GM10248 (cell line): ENCODE data around the gene TMEM11.

ENCODE experiments used
- CTCF ChIA-PET: fragments of 300-600 bp; sonication (Branson Sonifier 250); formaldehyde crosslinking; extraction: SDS; loops from one replicate; lab custom pipeline; 2021; ENCODE audit warnings: antibody characterized with exemption; lab: Yijun Ruan, JAX
- POLR2A ChIA-PET: fragments of 350-650 bp; sonication (Branson Sonifier 250); formaldehyde crosslinking; extraction: SDS; loops from one replicate; lab custom pipeline; 2020; ENCODE audit warnings: antibody characterized with exemption; lab: Yijun Ruan, JAX
- DNase-seq: peaks from one replicate; pipeline ENCODE4 v3.0.0; 2012; ENCODE audit errors: extremely low spot score
- TF ChIP-seq, protein P1 (sequence below): IDR thresholded peaks from 2 replicates; pipeline ENCODE4 v1.5.1; 2012; ENCODE audit warnings: mild to moderate bottlenecking, low read depth; ENCODE audit errors: extremely low read depth, missing control alignments, control extremely low read depth

Gene TMEM11

DNA sequence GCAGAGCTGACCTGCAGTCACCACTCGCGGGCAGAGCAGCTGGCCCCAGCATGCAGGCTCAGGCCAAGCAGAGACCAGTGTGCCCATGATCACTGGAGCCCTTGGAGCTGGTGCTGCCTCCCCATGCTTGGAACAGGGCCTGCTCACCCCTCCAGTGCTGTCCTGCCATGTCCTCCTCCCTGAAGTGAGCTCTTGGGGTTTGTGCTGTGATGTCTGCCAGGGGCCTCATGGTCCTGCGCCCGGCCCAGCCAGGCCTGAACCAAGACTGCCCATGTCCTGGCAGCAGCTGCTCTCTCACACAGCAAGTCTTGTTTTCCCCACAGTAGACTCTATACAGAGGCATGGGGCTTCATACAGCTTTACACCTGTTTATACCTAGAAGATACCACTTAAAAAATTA, 24.6 kb downstream of the TMEM11 start:
- no peak for DNase-seq
- ChIA-PET POLR2A (no interaction called here), CTCF (interaction anchor here (1.5 kb wide), 1 partner anchor 11 kb away, joined by 5 read pairs; no protein-coding TSS in a partner anchor)

GRCh38 chr17:21186399-21187187, 27.4 kb downstream of the TMEM11 start:
- no peak for DNase-seq
- ChIA-PET POLR2A (interaction anchor here (0.6 kb wide), 1 partner anchor 47 kb away, joined by 8 read pairs; no protein-coding TSS in a partner anchor), CTCF (interaction anchor here (0.9 to 2.3 kb wide), 2 partner anchors 9 to 13 kb away, joined by 3 to 7 read pairs; no protein-coding TSS in a partner anchor)
- TF ChIP-seq, protein P1, sequence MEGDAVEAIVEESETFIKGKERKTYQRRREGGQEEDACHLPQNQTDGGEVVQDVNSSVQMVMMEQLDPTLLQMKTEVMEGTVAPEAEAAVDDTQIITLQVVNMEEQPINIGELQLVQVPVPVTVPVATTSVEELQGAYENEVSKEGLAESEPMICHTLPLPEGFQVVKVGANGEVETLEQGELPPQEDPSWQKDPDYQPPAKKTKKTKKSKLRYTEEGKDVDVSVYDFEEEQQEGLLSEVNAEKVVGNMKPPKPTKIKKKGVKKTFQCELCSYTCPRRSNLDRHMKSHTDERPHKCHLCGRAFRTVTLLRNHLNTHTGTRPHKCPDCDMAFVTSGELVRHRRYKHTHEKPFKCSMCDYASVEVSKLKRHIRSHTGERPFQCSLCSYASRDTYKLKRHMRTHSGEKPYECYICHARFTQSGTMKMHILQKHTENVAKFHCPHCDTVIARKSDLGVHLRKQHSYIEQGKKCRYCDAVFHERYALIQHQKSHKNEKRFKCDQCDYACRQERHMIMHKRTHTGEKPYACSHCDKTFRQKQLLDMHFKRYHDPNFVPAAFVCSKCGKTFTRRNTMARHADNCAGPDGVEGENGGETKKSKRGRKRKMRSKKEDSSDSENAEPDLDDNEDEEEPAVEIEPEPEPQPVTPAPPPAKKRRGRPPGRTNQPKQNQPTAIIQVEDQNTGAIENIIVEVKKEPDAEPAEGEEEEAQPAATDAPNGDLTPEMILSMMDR = no peak

More for the DNA sequence above, 24.6 kb downstream of the TMEM11 start:
- TF ChIP-seq, protein P1 = no peak

GRCh38 chr17:21185061-21185460, 28.9 kb downstream of the TMEM11 start:
- POLR2A ChIA-PET = no interaction called here
- TF ChIP-seq, protein P1 = no peak
- DNase-seq = no peak
- CTCF ChIA-PET = interaction anchor here (1.6 kb wide), 1 partner anchor 16 kb away, joined by 3 read pairs; no protein-coding TSS in a partner anchor

DNA sequence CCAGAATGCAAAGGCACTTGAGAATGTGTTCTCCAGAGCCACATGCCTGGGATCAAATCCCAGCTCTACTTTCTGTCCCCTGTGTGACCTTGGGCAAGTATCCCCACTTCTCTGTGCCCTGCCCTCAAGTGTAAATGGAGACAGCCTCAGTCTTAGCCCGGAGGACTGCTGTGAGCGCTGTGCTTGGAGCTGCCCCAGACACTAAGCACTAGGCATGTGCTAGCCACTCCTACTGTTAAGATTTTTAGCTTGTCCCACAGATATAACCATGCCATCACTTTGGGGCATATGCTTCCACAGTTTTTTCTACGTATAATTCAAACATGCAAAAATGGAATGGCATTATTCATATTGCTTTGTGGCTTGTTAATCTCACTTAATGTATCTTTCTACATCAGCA, 29.4 kb downstream of the TMEM11 start:
- TF ChIP-seq, protein P1 = no peak
- CTCF ChIA-PET = interaction anchor here (1.1 to 1.8 kb wide), 4 partner anchors 10 to 65 kb away, joined by 3 to 7 read pairs (median 4); no protein-coding TSS in a partner anchor
- POLR2A ChIA-PET = no interaction called here
- DNase-seq = no peak

- no peak for DNase-seq
- ChIA-PET CTCF (interaction anchor here (1.1 to 1.8 kb wide), 4 partner anchors 10 to 64 kb away, joined by 3 to 7 read pairs (median 4); no protein-coding TSS in a partner anchor), POLR2A (no interaction called here)
- TF ChIP-seq, protein P1 = no peak
Measured at GRCh38 chr17:21183468-21183867, 30.5 kb downstream of the TMEM11 start.

DNA sequence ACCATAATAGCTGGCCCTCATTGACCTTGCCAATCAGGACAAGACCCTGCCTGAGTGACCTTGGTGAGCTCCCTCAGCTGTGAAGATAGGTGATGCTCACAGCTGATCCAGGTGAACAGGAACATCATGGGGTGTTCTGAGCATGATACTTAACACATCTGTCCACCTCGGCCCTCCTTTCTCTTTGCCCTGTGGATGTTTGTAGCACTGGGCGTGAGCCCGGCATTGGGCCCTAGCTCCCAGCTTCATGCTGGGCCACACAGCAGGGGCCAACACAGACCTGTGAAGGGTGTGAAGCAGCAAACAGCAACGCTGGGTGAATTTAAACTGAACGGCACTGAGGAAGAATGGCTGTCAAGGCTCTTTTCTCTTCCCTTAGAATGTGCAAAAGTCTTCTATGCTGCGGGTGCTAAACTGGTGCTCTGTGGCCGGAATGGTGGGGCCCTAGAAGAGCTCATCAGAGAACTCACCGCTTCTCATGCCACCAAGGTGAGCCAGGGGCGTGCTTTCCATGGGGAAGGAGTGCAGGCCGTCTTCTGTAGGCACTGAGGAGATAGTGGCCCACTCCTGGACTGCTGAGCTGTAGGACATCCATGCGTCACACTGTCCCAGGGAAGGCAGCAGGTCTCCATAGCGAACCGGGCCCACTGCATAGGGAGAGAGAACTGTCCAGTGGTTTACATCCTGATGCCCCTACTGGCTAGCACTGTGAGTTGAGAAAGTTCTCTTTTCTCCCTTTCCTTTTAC, 35.9 kb downstream of the TMEM11 start:
- ChIA-PET POLR2A (no interaction called here), CTCF (interaction anchor here (1.0 to 2.2 kb wide), 5 partner anchors 9 to 26 kb away, joined by 3 to 7 read pairs (median 3); no protein-coding TSS in a partner anchor)
- TF ChIP-seq, protein P1 = no peak
- no peak for DNase-seq
